Measurements from ENCODE around the gene ARID1B.
"Not testable (repeated sequence)": the region's sequence is repeated elsewhere in the genome, so short reads cannot be mapped to it uniquely, and the experiment has no call there.

ARID1B gene

GRCh38 chr6:156974830-156975261, 197.7 kb downstream of the ARID1B start:
- DNase-seq (ENCODE audit: low read depth), result no peak
- peaks cover 10% of the 10 kb centered on the region for H3K4me1 ChIP-seq (ENCODE audit: control insufficient read depth, insufficient read depth, low read length)
- no peaks in the 10 kb centered on the region for H3K9me3 ChIP-seq (ENCODE audit: control insufficient read depth, low read length)
- no peaks in the 10 kb centered on the region for H3K27me3 ChIP-seq (replicated peaks; ENCODE audit: control insufficient read depth, insufficient read depth, low read length)
- H3K4me3 ChIP-seq (ENCODE audit: low read length), result no peak overlapping the region
- H3K9ac ChIP-seq (ENCODE audit: low read length), result no peak overlapping the region
- no peaks in the 10 kb centered on the region for H3K36me3 ChIP-seq (ENCODE audit: control insufficient read depth, insufficient read depth, low read length, severe bottlenecking)

DNA sequence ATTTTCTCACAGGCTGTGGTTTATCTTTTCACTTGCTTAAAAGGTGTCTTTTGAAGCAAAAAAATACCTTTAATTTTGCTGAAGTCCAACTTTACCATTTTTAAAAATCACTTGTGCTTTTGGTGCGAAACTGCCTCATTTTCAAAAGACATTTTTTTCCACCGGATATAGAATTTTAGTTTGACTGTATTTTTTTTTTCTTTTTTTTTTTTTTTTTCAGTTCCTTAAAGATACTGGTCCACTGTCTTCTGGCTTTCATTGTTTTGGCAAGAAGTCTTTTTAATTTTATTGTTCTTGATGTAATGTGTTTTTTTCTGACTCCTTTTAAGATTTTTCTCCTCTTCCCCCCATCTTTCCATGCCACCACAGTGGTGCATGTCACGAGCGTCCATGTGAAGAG, 198.2 kb downstream of the ARID1B start:
- Histone ChIP-seq H3K36me3 (ENCODE audit: control insufficient read depth, insufficient read depth, low read length, severe bottlenecking) (no peaks in the 10 kb centered on the region), H3K4me3 (ENCODE audit: low read length) (no peak overlapping the region)
- DNase-seq (ENCODE audit: low read depth), result no peak

DNA sequence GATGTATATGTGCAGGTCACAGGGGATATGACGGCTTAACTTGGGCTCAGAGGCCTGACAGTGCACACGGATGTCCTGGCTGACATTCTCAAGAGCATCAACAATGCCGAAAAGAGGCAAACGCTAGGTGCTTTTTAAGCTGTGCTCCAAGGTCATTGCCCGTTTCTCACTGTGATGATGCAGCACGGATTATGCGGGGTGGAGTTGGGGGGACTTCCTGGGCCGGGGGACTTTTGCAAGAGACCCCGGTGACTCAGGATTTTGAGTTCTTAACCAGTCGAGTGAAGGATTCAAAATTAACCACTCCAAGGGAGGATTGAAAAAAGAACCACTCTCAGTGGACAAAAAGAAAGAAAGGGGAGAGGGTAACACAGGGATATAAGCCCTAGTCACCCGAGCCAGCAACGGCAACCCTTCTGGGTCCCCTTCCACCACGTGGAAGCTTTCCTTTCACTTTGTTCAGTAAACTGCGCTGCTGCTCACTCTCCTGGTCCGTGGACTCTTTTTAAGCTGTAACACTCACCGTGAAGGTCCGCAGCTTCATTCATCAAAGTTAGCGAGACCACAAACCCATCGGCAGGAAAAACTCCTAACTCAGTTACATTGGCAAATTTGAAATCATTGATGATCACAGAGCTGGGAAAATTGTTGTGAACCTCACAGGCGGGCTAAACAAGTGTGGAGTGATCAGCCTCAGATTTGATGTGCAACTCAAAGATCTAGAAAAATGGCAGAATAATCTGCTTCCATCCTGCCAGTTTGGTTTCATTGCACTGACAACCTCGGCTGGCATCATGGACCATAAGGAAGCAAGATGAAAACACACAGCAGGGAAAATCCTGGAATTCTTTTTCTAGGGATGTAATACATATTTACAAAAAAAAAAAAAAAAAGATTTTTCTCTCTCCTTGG, 199.3 kb downstream of the ARID1B start:
- H3K9me3 ChIP-seq (ENCODE audit: control insufficient read depth, low read length), result no peaks in the 10 kb centered on the region
- no peak for DNase-seq (ENCODE audit: low read depth)

More for the DNA sequence above, 198.2 kb downstream of the ARID1B start:
- H3K9ac ChIP-seq (ENCODE audit: low read length), result no peak overlapping the region
- H3K4me1 ChIP-seq (ENCODE audit: control insufficient read depth, insufficient read depth, low read length), result peaks cover 10% of the 10 kb centered on the region
- no peaks in the 10 kb centered on the region for H3K27me3 ChIP-seq (replicated peaks; ENCODE audit: control insufficient read depth, insufficient read depth, low read length)
- no peaks in the 10 kb centered on the region for H3K9me3 ChIP-seq (ENCODE audit: control insufficient read depth, low read length)

GRCh38 chr6:156977527-156978291, 200.5 kb downstream of the ARID1B start:
- no peak for DNase-seq (ENCODE audit: low read depth)
- no peaks in the 10 kb centered on the region for H3K9me3 ChIP-seq (ENCODE audit: control insufficient read depth, low read length)
- no peaks in the 10 kb centered on the region for H3K27me3 ChIP-seq (replicated peaks; ENCODE audit: control insufficient read depth, insufficient read depth, low read length)
- peak overlapping the region; percentile 23 for H3K4me3 ChIP-seq (ENCODE audit: low read length)
- H3K9ac ChIP-seq (ENCODE audit: low read length), result no peak overlapping the region
- peaks cover 10% of the 10 kb centered on the region for H3K4me1 ChIP-seq (ENCODE audit: control insufficient read depth, insufficient read depth, low read length)
- no peaks in the 10 kb centered on the region for H3K36me3 ChIP-seq (ENCODE audit: control insufficient read depth, insufficient read depth, low read length, severe bottlenecking)

More for the DNA sequence above, 199.3 kb downstream of the ARID1B start:
- Histone ChIP-seq H3K27me3 (replicated peaks; ENCODE audit: control insufficient read depth, insufficient read depth, low read length) (no peaks in the 10 kb centered on the region), H3K9ac (ENCODE audit: low read length) (peak overlapping the region; percentile 72), H3K4me3 (ENCODE audit: low read length) (peak overlapping the region; percentile 79), H3K4me1 (ENCODE audit: control insufficient read depth, insufficient read depth, low read length) (peaks cover 10% of the 10 kb centered on the region), H3K36me3 (ENCODE audit: control insufficient read depth, insufficient read depth, low read length, severe bottlenecking) (no peaks in the 10 kb centered on the region)

DNA sequence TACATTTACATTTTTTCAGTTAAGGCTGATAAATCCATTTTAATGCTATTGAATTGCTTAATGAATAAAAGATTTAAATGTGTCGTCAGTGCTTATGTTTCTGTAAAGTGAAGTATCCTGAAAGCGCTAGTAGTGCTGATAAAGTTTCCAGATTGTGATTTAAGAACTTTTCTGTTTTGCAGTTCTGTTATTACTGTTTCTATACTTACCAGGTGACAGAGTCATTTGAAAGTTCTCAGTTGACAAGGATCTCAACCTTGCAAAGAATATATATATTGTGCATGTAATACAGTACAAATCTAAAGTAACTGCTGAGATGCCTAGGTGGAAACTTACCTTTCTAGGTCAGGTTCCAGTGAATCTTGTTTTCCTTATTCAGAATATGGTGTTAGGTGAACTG, 201.8 kb downstream of the ARID1B start:
- Histone ChIP-seq H3K4me1 (ENCODE audit: control insufficient read depth, insufficient read depth, low read length) (peaks cover 10% of the 10 kb centered on the region), H3K9ac (ENCODE audit: low read length) (no peak overlapping the region), H3K27me3 (replicated peaks; ENCODE audit: control insufficient read depth, insufficient read depth, low read length) (no peaks in the 10 kb centered on the region), H3K36me3 (ENCODE audit: control insufficient read depth, insufficient read depth, low read length, severe bottlenecking) (no peaks in the 10 kb centered on the region), H3K4me3 (ENCODE audit: low read length) (no peak overlapping the region), H3K9me3 (ENCODE audit: control insufficient read depth, low read length) (no peaks in the 10 kb centered on the region)
- DNase-seq (ENCODE audit: low read depth), result no peak

DNA sequence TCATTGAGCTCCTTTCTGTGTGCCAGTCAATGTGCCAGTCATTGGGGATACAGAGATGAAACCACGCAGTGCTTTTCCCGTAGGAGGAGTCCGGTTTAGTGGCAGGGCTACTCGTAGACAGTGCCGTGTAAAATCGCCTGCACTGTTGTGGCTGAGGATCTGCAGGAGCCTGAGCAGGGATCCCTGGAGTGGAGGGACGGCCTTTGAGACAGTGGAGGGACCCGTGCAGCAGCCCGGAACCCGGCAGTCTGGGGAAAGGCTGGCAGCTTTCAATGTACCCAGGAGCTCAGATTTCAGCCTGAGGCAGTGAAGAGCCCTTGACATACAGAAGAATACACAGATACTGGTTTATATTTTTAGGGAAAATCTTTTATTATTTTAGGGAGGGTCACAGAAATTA, 203.3 kb downstream of the ARID1B start:
- DNase-seq (ENCODE audit: low read depth), result peak; percentile 53
- peaks cover 10% of the 10 kb centered on the region for H3K4me1 ChIP-seq (ENCODE audit: control insufficient read depth, insufficient read depth, low read length)
- no peaks in the 10 kb centered on the region for H3K27me3 ChIP-seq (replicated peaks; ENCODE audit: control insufficient read depth, insufficient read depth, low read length)
- H3K4me3 ChIP-seq (ENCODE audit: low read length), result no peak overlapping the region
- H3K36me3 ChIP-seq (ENCODE audit: control insufficient read depth, insufficient read depth, low read length, severe bottlenecking), result no peaks in the 10 kb centered on the region
- H3K9ac ChIP-seq (ENCODE audit: low read length), result no peak overlapping the region
- H3K9me3 ChIP-seq (ENCODE audit: control insufficient read depth, low read length), result no peaks in the 10 kb centered on the region

- no peaks in the 10 kb centered on the region for H3K27me3 ChIP-seq (replicated peaks; ENCODE audit: control insufficient read depth, insufficient read depth, low read length)
- H3K9ac ChIP-seq (ENCODE audit: low read length), result no peak overlapping the region
- no peak overlapping the region for H3K4me3 ChIP-seq (ENCODE audit: low read length)
- DNase-seq (ENCODE audit: low read depth), result no peak
- no peaks in the 10 kb centered on the region for H3K36me3 ChIP-seq (ENCODE audit: control insufficient read depth, insufficient read depth, low read length, severe bottlenecking)
- peaks cover 10% of the 10 kb centered on the region for H3K4me1 ChIP-seq (ENCODE audit: control insufficient read depth, insufficient read depth, low read length)
- H3K9me3 ChIP-seq (ENCODE audit: control insufficient read depth, low read length), result no peaks in the 10 kb centered on the region
These were observed 203.8 kb downstream of the ARID1B start for GRCh38 chr6:156980948-156981347.

GRCh38 chr6:156982168-156982567, 205.0 kb downstream of the ARID1B start:
- no peaks in the 10 kb centered on the region for H3K36me3 ChIP-seq (ENCODE audit: control insufficient read depth, insufficient read depth, low read length, severe bottlenecking)
- no peaks in the 10 kb centered on the region for H3K27me3 ChIP-seq (replicated peaks; ENCODE audit: control insufficient read depth, insufficient read depth, low read length)
- H3K4me1 ChIP-seq (ENCODE audit: control insufficient read depth, insufficient read depth, low read length), result peaks cover 10% of the 10 kb centered on the region
- DNase-seq (ENCODE audit: low read depth), result no peak
- no peak overlapping the region for H3K9ac ChIP-seq (ENCODE audit: low read length)
- H3K9me3 ChIP-seq (ENCODE audit: control insufficient read depth, low read length), result no peaks in the 10 kb centered on the region
- no peak overlapping the region for H3K4me3 ChIP-seq (ENCODE audit: low read length)

DNA sequence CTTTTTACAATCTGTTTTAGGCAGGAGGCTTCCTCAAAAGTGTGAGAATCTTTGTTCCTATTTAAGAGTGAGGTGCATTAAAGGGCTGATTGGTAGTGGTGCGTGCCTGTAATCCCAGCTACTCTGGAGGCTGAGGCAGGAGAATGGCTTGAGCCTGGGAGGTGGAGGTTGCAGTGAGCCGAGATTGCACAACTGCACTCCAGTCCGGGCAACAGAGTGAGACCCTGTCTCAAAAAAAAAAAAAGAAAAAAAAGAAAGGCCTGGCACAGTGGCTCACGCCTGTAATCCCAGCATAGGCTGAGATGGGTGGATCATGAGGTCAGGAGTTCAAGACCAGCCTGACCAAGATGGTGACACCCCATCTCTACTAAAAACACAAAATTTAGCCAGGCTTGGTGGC, 205.7 kb downstream of the ARID1B start:
- H3K9me3 ChIP-seq (ENCODE audit: control insufficient read depth, low read length); H3K4me1 ChIP-seq (ENCODE audit: control insufficient read depth, insufficient read depth, low read length); DNase-seq (ENCODE audit: low read depth); H3K4me3 ChIP-seq (ENCODE audit: low read length); H3K9ac ChIP-seq (ENCODE audit: low read length); H3K36me3 ChIP-seq (ENCODE audit: control insufficient read depth, insufficient read depth, low read length, severe bottlenecking); H3K27me3 ChIP-seq (replicated peaks; ENCODE audit: control insufficient read depth, insufficient read depth, low read length): not testable (repeated sequence)

DNA sequence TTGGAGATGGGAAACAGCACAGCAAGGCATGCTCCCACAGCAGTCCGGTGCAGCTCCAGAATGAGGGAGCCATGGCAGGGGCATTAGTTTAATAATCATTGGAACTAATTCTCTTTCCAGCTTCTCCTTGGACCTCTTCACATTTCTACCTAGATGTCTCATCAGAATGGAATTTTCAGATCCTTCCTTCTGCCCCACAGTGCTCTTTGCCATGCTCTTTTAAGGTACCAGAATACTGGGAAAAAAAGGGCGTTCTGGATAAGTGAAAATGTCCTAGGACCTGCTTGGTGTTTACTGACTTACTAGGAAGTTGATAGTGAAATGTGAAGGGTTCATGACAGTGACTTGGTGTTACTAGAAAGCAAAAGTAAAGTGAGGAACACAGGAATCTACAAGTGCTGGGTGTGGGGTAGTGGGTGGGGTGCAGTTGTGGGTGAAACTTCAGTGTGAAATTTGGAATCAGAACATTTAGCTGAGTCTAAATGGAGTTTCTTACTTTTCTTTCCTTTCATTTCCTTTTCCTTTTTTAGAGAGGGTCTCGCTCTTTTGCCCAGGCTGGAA, 207.1 kb downstream of the ARID1B start:
- H3K9me3 ChIP-seq (ENCODE audit: control insufficient read depth, low read length), result no peaks in the 10 kb centered on the region
- H3K9ac ChIP-seq (ENCODE audit: low read length), result no peak overlapping the region

DNA sequence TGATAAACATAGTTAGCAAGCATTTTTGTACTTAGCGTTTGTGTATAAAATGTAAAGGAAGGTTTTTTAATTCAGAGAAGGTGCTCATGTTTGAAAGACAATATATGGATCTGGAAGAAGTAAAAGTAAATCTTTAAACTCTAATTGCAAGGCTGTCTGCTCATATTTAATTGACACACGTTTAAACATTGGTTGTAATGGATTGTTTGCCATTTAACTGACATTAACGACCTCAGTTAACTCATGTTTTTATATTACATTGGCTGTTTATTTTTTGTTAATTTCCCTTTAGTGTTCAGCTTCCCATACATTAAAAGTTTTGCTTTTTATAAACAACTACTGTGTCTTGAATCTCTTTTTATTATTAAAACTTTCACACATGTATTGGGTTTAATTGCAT, 208.1 kb downstream of the ARID1B start:
- H3K27me3 ChIP-seq (replicated peaks; ENCODE audit: control insufficient read depth, insufficient read depth, low read length), result no peaks in the 10 kb centered on the region
- no peak for DNase-seq (ENCODE audit: low read depth)
- H3K9me3 ChIP-seq (ENCODE audit: control insufficient read depth, low read length), result no peaks in the 10 kb centered on the region
- H3K4me1 ChIP-seq (ENCODE audit: control insufficient read depth, insufficient read depth, low read length), result peaks cover 11% of the 10 kb centered on the region
- H3K4me3 ChIP-seq (ENCODE audit: low read length), result no peak overlapping the region
- H3K36me3 ChIP-seq (ENCODE audit: control insufficient read depth, insufficient read depth, low read length, severe bottlenecking), result no peaks in the 10 kb centered on the region
- no peak overlapping the region for H3K9ac ChIP-seq (ENCODE audit: low read length)

More for the DNA sequence above, 207.1 kb downstream of the ARID1B start:
- no peaks in the 10 kb centered on the region for H3K27me3 ChIP-seq (replicated peaks; ENCODE audit: control insufficient read depth, insufficient read depth, low read length)
- H3K4me3 ChIP-seq (ENCODE audit: low read length), result no peak overlapping the region
- H3K4me1 ChIP-seq (ENCODE audit: control insufficient read depth, insufficient read depth, low read length), result peaks cover 10% of the 10 kb centered on the region
- DNase-seq (ENCODE audit: low read depth), result no peak
- no peaks in the 10 kb centered on the region for H3K36me3 ChIP-seq (ENCODE audit: control insufficient read depth, insufficient read depth, low read length, severe bottlenecking)
